NOMO-1 treated with dmso at 0.1 percent for 144 hours (cell line): ENCODE results near the gene TTN.
"Not testable (repeated sequence)": the region's sequence is repeated elsewhere in the genome, so short reads cannot be mapped to it uniquely, and the experiment has no call there.

Experiments used
- DNase-seq: peaks from one replicate; lab custom pipeline; 2025; ENCODE audit not compliant: unreplicated experiment; lab: John Stamatoyannopoulos, UW

TTN gene

GRCh38 chr2:178677599-178677998, 129.6 kb downstream of the TTN start:
- no peak for DNase-seq

- no peak for DNase-seq
These were observed 131.2 kb downstream of the TTN start for GRCh38 chr2:178676046-178676445.

GRCh38 chr2:178674122-178674521, 133.1 kb downstream of the TTN start:
- DNase-seq, result no peak

GRCh38 chr2:178666458-178666857, 140.8 kb downstream of the TTN start:
- DNase-seq, result no peak

GRCh38 chr2:178658480-178658879, 148.7 kb downstream of the TTN start:
- not testable (repeated sequence) for DNase-seq

GRCh38 chr2:178650554-178650953, 156.7 kb downstream of the TTN start:
- no peak for DNase-seq

GRCh38 chr2:178644919-178645318, 162.3 kb downstream of the TTN start:
- DNase-seq, result no peak

- DNase-seq, result no peak
These were observed 165.7 kb downstream of the TTN start for GRCh38 chr2:178641498-178641897.

GRCh38 chr2:178635897-178636296, 171.3 kb downstream of the TTN start:
- no peak for DNase-seq

GRCh38 chr2:178632729-178633128, 174.5 kb downstream of the TTN start:
- no peak for DNase-seq

GRCh38 chr2:178630581-178630980, 176.6 kb downstream of the TTN start:
- DNase-seq, result no peak

- DNase-seq, result no peak
These were observed 177.8 kb downstream of the TTN start for GRCh38 chr2:178629463-178629862.

- DNase-seq, result no peak
These were observed 178.6 kb downstream of the TTN start for GRCh38 chr2:178628605-178629004.

GRCh38 chr2:178627401-178627800, 179.8 kb downstream of the TTN start:
- no peak for DNase-seq

- DNase-seq, result no peak
These were observed 191.3 kb downstream of the TTN start for GRCh38 chr2:178615969-178616368.

GRCh38 chr2:178602901-178603300, 204.3 kb downstream of the TTN start:
- DNase-seq, result no peak

- no peak for DNase-seq
These were observed 214.6 kb downstream of the TTN start for GRCh38 chr2:178592655-178593054.

- peak; percentile 84 for DNase-seq
These were observed 217.9 kb downstream of the TTN start for GRCh38 chr2:178589335-178589734.

- DNase-seq, result no peak
These were observed 222.6 kb downstream of the TTN start for GRCh38 chr2:178584666-178585065.

- no peak for DNase-seq
These were observed 228.2 kb downstream of the TTN start for GRCh38 chr2:178579006-178579405.

GRCh38 chr2:178574789-178575188, 232.4 kb downstream of the TTN start:
- no peak for DNase-seq

GRCh38 chr2:178568227-178568626, 239.0 kb downstream of the TTN start:
- no peak for DNase-seq

GRCh38 chr2:178553047-178553446, 254.2 kb downstream of the TTN start:
- no peak for DNase-seq

- DNase-seq, result no peak
These were observed 256.9 kb downstream of the TTN start for GRCh38 chr2:178550352-178550751.
